Ovary (tissue), 9 donors: ENCODE data around the gene DYNLT2. TPM values are rescaled to one million over a fixed set of nuclear protein-coding genes. Genes with fewer than 3 reads are reported as not detected.
"Not testable (repeated sequence)": the region's sequence is repeated elsewhere in the genome, so short reads cannot be mapped to it uniquely, and the experiment has no call there.

Source experiments
- DNase-seq, 5 donors: peaks; one replicate each; pipeline ENCODE4 v3.0.0-alpha.2; 2019 to 2020
- H3K27ac ChIP-seq, 2 donors: fragments of 200-600 bp; one replicate each; pipeline versions ENCODE4 v1.5.1 to v1.8.0; 2019 to 2022
- H3K27me3 ChIP-seq: fragments of 200-600 bp; one replicate; pipeline ENCODE4 v1.8.0; 2022
- H3K36me3 ChIP-seq: fragments of 200-600 bp; sonication (generic); one replicate; pipeline ENCODE4 v1.5.1; 2019
- H3K4me1 ChIP-seq: one replicate; pipeline ENCODE4 v1.8.1; 2013; ENCODE audit warnings: mild to moderate bottlenecking, moderate library complexity; ENCODE audit not compliant: insufficient read depth
- H3K4me3 ChIP-seq: fragments of 200-600 bp; sonication (generic); one replicate; pipeline ENCODE4 v1.5.1; 2017
- H3K9me3 ChIP-seq, 2 donors: fragments of 200-600 bp in 1 of 2; sonication (generic) in 1 of 2; one replicate each; pipeline versions ENCODE4 v1.5.1 to v1.8.1; 2013 to 2019; ENCODE audit warnings: mild to moderate bottlenecking in 1 of 2, moderate library complexity in 1 of 2
- EP300 ChIP-seq: sonication (generic); formaldehyde crosslinking; IDR thresholded peaks from one replicate; pipeline ENCODE4 v1.6.1; 2017; ENCODE audit warnings: antibody characterized with exemption
- POLR2A ChIP-seq: fragments of 450-650 bp; IDR thresholded peaks from one replicate; pipeline ENCODE4 v1.6.1; 2017; ENCODE audit warnings: antibody characterized with exemption, mild to moderate bottlenecking, moderate library complexity
- WGBS, 3 donors: extraction: QIAGEN DNeasy Blood & Tissue Kit in 1 of 3; methylation state at CpG; one replicate each; pipeline versions ENCODE4 v1.1.5 to v1.1.7; 2013 to 2017; 5-methylcytosine and 5-hydroxymethylcytosine counted together
- intact Hi-C, 4 donors: fragments of 100-400 bp; cut with DNase I; formaldehyde crosslinking; loops; one replicate each; pipeline versions ENCODE4 v1.11.0 to v1.15.1; 2022 to 2023
- polyA plus RNA-seq, 2 donors: library from polyadenylated mRNA; stranded (reverse); fragments of 200-250 nt in 1 of 2; fragments of 350-450 nt in 1 of 2; fragmentation: Illumina TruSeq in 1 of 2; extraction: RNeasy Lipid Tissue Mini Kit (QIAGEN cat#74804) in 1 of 2; gene quantifications; one replicate each; pipeline ENCODE4 v1.2.3, GENCODE V29; 2013 to 2014
- total RNA-seq, 7 donors: library from RNA; depleted of rRNA in 2 of 7; stranded (reverse); fragments of >200 nt in 2 of 7; fragmentation: NEBNext Ultra II Directional in 3 of 7; extraction: Animal tissue kit (Norgen Biotek cat#: 25700) in 3 of 7; gene quantifications; one replicate each; pipeline versions ENCODE4 v1.1.0 to v1.2.4, GENCODE V29; 2016 to 2023
- TF ChIP-seq, protein P1 (sequence below), 3 donors: fragments of 450-650 bp in 2 of 3; fragments of 200-600 bp in 1 of 3; IDR thresholded peaks; one replicate each; pipeline versions ENCODE4 v1.5.1 to v1.8.0; 2016 to 2022; ENCODE audit warnings: antibody characterized with exemption in 3 of 3, mild to moderate bottlenecking in 1 of 3
- donor health status: DM: no; HTN: no; CAD: no; lungs with moderate emphysema.
- donor health status: DM: no; HTN: no; CAD: no.
- donor health status: Bipolar disorder and iron deficiency.
- donor health status: DM: yes; HTN: yes; CAD: no.
- donor health status: DM: no; HTN: no; CAD: no.
- donor health status: DM: yes; HTN: yes; CAD: no.

DYNLT2 gene
- total and polyA plus RNA-seq, 9 donors = 1.7 to 4.6 (median 3.1) TPM

DNA sequence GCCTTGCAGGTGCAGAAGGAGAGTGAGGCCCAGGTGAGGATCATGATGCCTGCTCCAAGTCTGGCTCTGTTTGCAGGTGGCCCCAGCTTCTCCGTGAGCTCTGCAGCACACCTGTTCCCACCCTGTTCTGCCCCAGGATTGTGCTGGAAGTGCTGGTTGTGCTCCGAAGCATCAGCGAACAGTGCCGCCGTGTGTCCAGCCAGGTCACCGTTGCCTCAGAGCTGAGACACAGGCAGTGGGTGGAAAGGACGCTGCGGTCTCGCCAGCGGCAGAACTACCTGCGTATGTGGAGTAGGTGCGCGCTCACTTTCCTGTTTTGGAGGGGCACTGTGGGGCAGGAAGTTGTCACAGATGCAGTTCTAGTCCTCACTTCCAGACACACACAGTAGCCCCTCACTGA, 25.0 kb upstream of the DYNLT2 start:
- H3K9me3 ChIP-seq = no peaks in the 10 kb centered on the region
- no peak for TF ChIP-seq POLR2A
- TF ChIP-seq EP300 = no peak
- TF ChIP-seq, protein P1, sequence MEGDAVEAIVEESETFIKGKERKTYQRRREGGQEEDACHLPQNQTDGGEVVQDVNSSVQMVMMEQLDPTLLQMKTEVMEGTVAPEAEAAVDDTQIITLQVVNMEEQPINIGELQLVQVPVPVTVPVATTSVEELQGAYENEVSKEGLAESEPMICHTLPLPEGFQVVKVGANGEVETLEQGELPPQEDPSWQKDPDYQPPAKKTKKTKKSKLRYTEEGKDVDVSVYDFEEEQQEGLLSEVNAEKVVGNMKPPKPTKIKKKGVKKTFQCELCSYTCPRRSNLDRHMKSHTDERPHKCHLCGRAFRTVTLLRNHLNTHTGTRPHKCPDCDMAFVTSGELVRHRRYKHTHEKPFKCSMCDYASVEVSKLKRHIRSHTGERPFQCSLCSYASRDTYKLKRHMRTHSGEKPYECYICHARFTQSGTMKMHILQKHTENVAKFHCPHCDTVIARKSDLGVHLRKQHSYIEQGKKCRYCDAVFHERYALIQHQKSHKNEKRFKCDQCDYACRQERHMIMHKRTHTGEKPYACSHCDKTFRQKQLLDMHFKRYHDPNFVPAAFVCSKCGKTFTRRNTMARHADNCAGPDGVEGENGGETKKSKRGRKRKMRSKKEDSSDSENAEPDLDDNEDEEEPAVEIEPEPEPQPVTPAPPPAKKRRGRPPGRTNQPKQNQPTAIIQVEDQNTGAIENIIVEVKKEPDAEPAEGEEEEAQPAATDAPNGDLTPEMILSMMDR (IDR thresholded peaks at IDR 0.05) = no peak
- 95 to 96% (median 96%) methylated on average over 13 of the region's 13 CpGs for WGBS, 3 donors
- no peaks in the 10 kb centered on the region for H3K4me1 ChIP-seq
- H3K27me3 ChIP-seq = no peaks in the 10 kb centered on the region
- DNase-seq = no peak
- H3K36me3 ChIP-seq = no peaks in the 10 kb centered on the region
- H3K4me3 ChIP-seq = no peak overlapping the region
- no peak overlapping the region for H3K27ac ChIP-seq
- intact Hi-C loops = no loop called here

DNA sequence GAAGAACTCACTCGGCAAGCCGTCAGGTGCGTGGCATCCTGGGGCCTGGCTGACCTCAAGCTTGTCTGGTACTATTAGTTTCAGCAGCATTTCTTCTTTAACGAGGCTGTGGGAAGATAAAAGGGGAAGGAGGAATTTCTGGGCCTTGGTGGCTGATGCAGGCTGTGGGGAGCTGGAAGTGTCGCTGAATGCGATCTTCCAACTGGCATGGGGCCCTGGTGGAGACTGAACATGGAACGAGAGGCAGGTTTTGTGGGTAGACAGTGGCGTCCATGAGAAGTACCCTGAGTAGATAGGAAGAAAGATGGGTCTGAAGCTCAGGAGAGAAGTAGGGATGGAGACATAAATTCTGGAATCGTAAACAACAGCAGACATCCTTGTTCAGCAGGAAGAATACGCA, 23.9 kb upstream of the DYNLT2 start:
- intact Hi-C loops = no loop called here
- Histone ChIP-seq H3K27ac (no peak overlapping the region), H3K4me3 (no peak overlapping the region), H3K27me3 (no peaks in the 10 kb centered on the region), H3K4me1 (no peaks in the 10 kb centered on the region), H3K36me3 (no peaks in the 10 kb centered on the region), H3K9me3 (no peaks in the 10 kb centered on the region)
- no peak for TF ChIP-seq POLR2A
- no peak for TF ChIP-seq EP300
- WGBS, 3 donors = 82 to 88% (median 85%) methylated on average over 10 of the region's 10 CpGs
- no peak for DNase-seq

DNA sequence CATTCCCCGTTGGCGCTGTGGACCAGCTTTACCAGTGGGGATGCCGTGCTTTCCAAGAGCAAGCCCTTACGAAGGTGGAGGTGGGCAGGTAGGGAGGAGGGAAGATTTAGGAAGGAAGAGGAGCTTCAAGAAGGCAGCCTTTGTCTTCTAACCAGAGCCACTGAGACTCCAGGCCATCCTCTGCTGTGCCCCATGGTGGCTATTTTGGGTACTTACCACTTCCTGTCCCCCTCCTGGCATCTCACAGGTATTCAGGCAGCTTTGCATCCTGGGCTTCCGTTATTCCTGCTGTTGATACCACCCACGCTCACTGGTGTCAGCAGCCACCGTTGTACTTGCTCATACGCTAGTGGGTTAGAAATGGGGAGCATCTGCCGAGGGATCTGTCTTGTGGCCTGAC, 23.0 kb upstream of the DYNLT2 start:
- Histone ChIP-seq H3K27ac (no peak overlapping the region), H3K9me3 (no peaks in the 10 kb centered on the region), H3K36me3 (no peaks in the 10 kb centered on the region), H3K4me1 (no peaks in the 10 kb centered on the region), H3K27me3 (no peaks in the 10 kb centered on the region), H3K4me3 (no peak overlapping the region)
- TF ChIP-seq POLR2A (no peak), EP300 (no peak)
- TF ChIP-seq, protein P1 (IDR thresholded peaks at IDR 0.05) = no peak
- no peak for DNase-seq
- 92 to 95% (median 92%) methylated on average over 9 of the region's 9 CpGs for WGBS, 3 donors
- intact Hi-C loops = no loop called here

DNA sequence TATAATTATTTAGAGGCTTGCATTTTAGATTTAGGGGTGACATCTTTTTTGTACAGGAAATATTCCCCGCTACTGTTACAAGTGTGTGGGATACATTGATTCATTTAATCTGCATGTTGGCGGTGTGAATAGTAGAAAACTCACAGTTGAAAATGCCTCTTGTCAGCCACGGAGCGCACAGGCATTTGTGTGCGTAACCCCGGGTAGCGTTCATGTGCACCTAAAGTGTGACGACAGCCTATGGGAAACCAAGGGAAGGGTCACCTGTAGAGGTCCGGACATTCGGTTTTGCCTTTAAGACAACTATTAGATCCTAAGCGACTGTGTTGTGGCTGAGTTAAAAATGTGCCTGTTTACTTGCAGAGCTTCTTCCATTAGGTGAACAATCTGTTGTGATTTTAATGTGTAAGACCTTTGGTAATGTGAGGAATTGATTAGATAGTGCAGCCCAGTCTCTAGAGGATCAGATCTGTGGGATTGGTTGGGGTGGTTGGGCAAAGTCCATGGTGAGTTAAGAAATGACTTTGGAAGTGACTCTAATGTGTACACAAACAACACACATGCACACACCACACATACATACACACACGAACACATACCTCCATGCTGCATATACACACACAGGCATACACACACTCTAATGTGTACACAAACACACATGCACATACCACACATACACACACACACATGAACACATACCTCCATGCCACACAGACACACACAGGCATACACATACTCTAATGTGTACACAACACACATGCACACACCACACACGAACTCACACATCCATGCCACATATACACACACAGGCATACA, 15.8 kb upstream of the DYNLT2 start:
- Histone ChIP-seq H3K4me3 (no peak overlapping the region), H3K27ac (no peak overlapping the region), H3K36me3 (no peaks in the 10 kb centered on the region), H3K4me1 (no peaks in the 10 kb centered on the region), H3K27me3 (no peaks in the 10 kb centered on the region), H3K9me3 (no peaks in the 10 kb centered on the region)
- TF ChIP-seq, protein P1 (IDR thresholded peaks at IDR 0.05) = no peak
- no peak for TF ChIP-seq EP300
- no peak for TF ChIP-seq POLR2A
- WGBS, 3 donors = 94 to 96% (median 95%) methylated on average over 13 of the region's 13 CpGs
- DNase-seq = no peak
- intact Hi-C loops = no loop called here

DNA sequence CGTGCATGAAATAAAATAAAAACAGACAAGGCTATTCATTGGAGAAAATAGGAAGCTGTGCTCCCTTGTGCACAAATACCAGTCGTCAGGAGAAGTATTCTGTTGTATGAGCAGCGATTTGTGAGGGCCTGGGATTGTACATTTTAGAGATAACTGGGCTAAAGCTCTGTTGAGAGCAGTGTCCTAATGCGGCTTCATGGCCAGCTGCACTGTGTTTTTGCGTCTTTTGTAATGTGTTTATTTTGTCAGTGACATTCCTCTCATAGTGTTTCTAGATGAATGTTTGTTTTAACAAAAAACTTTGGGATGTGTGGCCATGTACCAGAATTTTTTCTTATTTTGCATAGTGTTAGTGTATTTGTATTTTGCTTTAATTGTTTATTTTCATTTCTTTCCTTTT, 14.9 kb upstream of the DYNLT2 start:
- TF ChIP-seq EP300 (no peak), POLR2A (no peak)
- TF ChIP-seq, protein P1 (IDR thresholded peaks at IDR 0.05) = no peak
- intact Hi-C loops = no loop called here
- Histone ChIP-seq H3K36me3 (no peaks in the 10 kb centered on the region), H3K4me3 (no peak overlapping the region), H3K4me1 (no peaks in the 10 kb centered on the region), H3K9me3 (no peaks in the 10 kb centered on the region), H3K27me3 (no peaks in the 10 kb centered on the region), H3K27ac (no peak overlapping the region)
- DNase-seq = no peak
- WGBS, 3 donors = 23 to 63% (median 32%) methylated on average over 5 of the region's 5 CpGs

DNA sequence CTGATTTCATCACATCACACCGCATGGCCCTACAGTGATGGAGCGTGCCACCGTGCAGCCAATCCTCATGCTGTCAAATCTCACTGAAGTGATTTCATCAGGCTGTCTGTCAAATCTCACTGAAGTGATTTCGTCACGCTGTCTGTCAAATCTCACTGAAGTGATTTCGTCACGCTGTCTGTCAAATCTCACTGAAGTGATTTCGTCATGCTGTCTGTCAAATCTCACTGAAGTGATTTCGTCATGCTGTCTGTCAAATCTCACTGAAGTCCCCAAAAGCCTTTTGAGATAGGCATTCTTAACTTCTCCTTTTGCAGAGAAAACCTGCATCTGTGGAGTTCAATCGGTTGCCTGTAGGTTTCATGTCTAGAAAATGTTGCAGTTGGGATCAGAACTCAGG, 14.4 kb upstream of the DYNLT2 start:
- H3K27me3 ChIP-seq, H3K4me3 ChIP-seq, intact Hi-C loops, H3K27ac ChIP-seq, H3K9me3 ChIP-seq, H3K4me1 ChIP-seq, DNase-seq, H3K36me3 ChIP-seq: not testable (repeated sequence)
- whole genome bisulfite sequencing, 3 donors = 83 to 93% (median 90%) methylated on average over 10 of the region's 10 CpGs
